HL-60 (cell line): ENCODE measurements around the gene DENND10.

Source experiments
- DNase-seq, 2 experiments: peaks; one replicate each; pipeline ENCODE4 v3.0.0-alpha.2; 2010 to 2020; ENCODE audit warnings: low read depth in 1 of 2, low spot score in 1 of 2
- H3K27ac ChIP-seq: fragments of 250-450 bp; sonication (Bioruptor Pico); replicated peaks from 2 replicates; pipeline ENCODE4 v1.5.1; 2020; ENCODE audit warnings: mild to moderate bottlenecking, moderate library complexity
- H3K27me3 ChIP-seq: fragments of 250-450 bp; sonication (Bioruptor Pico); 2 replicates; pipeline ENCODE4 v1.5.1; 2021; ENCODE audit warnings: mild to moderate bottlenecking, moderate library complexity; ENCODE audit not compliant: insufficient read depth, poor library complexity, severe bottlenecking
- H3K4me3 ChIP-seq: replicated peaks from 2 replicates; pipeline ENCODE4 v1.5.1; 2011; ENCODE audit warnings: mild to moderate bottlenecking, control low read depth, low read length; ENCODE audit not compliant: insufficient read depth
- GABPA ChIP-seq: IDR thresholded peaks from 2 replicates; pipeline ENCODE4 v1.6.1; 2012; ENCODE audit warnings: low read depth
- POLR2AphosphoS5 ChIP-seq: IDR thresholded peaks from 2 replicates; pipeline ENCODE4 v1.6.1; 2012; ENCODE audit warnings: low read depth
- SPI1 ChIP-seq: IDR thresholded peaks from 2 replicates; pipeline ENCODE4 v1.6.1; 2012; ENCODE audit warnings: low read depth, mild to moderate bottlenecking, borderline replicate concordance
- TF ChIP-seq, protein P1 (sequence below): IDR thresholded peaks from one replicate; pipeline ENCODE4 v1.5.1; 2011; ENCODE audit warnings: low read length, control low read depth, inconsistent platforms; ENCODE audit not compliant: insufficient read depth
- TF ChIP-seq, protein P2 (sequence below): IDR thresholded peaks from 2 replicates; pipeline ENCODE4 v1.6.1; 2012; ENCODE audit warnings: low read depth; ENCODE audit not compliant: insufficient replicate concordance

Gene DENND10

DNA sequence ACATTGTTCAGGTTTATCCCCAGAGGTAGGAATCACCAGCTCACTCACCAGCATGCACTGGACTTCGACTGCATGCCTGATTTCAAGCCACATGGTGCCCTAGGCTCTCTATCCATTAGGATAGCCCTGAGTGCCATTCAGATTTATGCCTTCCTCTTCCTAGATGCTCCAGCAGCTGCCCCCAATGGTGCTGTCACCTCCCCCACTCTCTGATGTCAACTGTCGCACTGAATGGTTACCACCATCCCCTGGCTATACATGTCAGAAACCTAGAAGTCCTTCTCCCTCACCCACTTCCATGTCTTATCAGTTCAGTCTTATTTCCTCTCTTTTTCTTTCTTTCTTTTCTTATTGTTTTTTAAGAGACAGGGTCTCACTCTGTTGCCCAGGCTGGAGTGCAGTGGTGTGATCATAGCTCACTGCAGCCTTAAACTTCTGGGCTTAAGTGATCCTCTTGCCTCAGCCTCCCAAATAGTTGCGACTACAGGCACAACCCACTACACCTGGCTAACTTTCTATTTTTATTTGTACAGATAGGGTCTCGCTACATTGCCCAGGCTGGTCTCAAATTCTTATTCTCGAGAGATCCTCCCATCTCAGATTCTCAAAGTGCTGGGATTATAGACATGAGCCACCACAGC, 58.7 kb downstream of the DENND10 start:
- TF ChIP-seq GABPA: no peak
- TF ChIP-seq, protein P1, sequence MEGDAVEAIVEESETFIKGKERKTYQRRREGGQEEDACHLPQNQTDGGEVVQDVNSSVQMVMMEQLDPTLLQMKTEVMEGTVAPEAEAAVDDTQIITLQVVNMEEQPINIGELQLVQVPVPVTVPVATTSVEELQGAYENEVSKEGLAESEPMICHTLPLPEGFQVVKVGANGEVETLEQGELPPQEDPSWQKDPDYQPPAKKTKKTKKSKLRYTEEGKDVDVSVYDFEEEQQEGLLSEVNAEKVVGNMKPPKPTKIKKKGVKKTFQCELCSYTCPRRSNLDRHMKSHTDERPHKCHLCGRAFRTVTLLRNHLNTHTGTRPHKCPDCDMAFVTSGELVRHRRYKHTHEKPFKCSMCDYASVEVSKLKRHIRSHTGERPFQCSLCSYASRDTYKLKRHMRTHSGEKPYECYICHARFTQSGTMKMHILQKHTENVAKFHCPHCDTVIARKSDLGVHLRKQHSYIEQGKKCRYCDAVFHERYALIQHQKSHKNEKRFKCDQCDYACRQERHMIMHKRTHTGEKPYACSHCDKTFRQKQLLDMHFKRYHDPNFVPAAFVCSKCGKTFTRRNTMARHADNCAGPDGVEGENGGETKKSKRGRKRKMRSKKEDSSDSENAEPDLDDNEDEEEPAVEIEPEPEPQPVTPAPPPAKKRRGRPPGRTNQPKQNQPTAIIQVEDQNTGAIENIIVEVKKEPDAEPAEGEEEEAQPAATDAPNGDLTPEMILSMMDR: no peak
- no peak for TF ChIP-seq POLR2AphosphoS5
- no peak for TF ChIP-seq SPI1
- TF ChIP-seq, protein P2, sequence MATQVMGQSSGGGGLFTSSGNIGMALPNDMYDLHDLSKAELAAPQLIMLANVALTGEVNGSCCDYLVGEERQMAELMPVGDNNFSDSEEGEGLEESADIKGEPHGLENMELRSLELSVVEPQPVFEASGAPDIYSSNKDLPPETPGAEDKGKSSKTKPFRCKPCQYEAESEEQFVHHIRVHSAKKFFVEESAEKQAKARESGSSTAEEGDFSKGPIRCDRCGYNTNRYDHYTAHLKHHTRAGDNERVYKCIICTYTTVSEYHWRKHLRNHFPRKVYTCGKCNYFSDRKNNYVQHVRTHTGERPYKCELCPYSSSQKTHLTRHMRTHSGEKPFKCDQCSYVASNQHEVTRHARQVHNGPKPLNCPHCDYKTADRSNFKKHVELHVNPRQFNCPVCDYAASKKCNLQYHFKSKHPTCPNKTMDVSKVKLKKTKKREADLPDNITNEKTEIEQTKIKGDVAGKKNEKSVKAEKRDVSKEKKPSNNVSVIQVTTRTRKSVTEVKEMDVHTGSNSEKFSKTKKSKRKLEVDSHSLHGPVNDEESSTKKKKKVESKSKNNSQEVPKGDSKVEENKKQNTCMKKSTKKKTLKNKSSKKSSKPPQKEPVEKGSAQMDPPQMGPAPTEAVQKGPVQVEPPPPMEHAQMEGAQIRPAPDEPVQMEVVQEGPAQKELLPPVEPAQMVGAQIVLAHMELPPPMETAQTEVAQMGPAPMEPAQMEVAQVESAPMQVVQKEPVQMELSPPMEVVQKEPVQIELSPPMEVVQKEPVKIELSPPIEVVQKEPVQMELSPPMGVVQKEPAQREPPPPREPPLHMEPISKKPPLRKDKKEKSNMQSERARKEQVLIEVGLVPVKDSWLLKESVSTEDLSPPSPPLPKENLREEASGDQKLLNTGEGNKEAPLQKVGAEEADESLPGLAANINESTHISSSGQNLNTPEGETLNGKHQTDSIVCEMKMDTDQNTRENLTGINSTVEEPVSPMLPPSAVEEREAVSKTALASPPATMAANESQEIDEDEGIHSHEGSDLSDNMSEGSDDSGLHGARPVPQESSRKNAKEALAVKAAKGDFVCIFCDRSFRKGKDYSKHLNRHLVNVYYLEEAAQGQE: no peak
- H3K27ac ChIP-seq: no peak overlapping the region
- no peak for DNase-seq
- H3K27me3 ChIP-seq: no peaks in the 10 kb centered on the region
- no peak overlapping the region for H3K4me3 ChIP-seq

DNA sequence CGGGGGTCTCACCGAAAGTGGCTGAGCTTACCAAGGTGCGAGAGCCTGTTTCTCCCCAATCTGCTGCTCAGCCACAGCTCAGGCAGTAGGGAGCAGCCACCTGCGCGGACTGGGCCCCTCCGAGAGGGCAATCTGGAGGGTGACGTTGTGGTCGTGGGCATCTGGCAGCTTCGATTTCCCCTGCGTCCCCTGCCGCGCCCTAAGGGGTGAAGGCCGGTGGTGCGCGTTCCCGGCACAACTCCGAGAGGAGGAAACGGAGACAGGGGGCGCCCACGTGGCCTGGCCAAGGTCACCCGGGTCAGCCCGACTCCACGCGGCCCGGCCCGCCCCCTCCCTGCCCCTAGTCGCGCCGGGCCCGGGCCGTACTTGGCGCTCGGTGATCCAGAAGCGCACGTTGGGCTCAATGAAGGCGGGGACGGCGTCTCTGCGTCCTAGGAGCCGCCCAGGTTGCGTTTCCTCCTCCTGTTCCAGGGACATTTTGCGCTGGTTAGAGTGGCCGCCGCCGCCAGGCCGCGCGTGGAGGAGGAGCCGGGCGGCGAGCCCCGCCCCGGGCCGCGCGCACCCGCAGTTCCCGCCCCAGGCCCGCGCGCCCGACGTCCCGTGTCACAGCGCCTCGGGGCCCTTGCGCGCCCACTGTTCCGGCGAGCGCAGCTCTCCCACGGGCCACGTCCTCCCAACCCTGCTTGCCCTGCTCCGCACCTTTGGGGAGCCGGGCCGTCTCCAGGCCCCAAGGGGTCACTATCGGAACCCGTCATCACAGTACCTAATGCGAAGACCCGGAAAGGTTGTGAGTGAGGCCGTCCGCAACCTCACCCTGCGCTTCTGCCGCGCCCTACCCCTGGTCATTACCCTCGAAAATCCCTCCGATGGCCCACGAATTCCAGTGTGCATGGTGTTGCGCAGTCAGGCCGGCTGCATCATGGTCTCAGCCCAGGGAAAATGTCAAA, 61.5 kb downstream of the DENND10 start, which contains the start of gene SFXN4:
Gene SFXN4, minus strand, starts transcription at position 544 of the 947 bp plus-strand sequence. Its CDS starts 67 bp downstream, at position 477.
- no peaks in the 10 kb centered on the region for H3K27me3 ChIP-seq
- DNase-seq: peak; percentile 74 to 82
- TF ChIP-seq POLR2AphosphoS5: peak; percentile 62; the same call in 1 of the 2 replicates
- TF ChIP-seq, protein P2: no peak
- H3K4me3 ChIP-seq: peak within 1 kb of the TSS; percentile 59
- H3K27ac ChIP-seq: peak within 1 kb of the TSS; percentile 99

DNA sequence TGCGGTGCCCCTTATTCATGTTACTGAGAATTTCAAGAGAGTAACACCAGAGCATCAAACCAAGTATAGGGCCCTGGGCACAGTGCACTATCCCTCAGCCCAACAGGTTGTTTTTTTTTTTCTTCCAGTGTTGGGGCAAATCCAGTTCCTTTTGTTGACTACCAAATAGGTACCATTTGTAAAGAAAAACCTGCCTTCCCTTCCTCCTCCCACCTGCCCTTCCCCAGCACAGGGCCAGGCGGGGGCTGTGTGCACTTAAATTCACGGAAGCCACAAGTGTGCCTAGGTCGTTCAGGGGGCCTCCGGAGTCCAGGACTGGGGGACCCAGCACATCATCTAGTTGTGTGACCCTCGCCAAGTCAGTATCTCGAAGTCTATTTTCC, 62.2 kb downstream of the DENND10 start:
- TF ChIP-seq POLR2AphosphoS5 (no peak; the same call in 1 of the 2 replicates), GABPA (no peak)
- TF ChIP-seq, protein P1: no peak
- H3K27me3 ChIP-seq: no peaks in the 10 kb centered on the region
- DNase-seq: no peak
- peak overlapping the region; percentile 99 for H3K27ac ChIP-seq
- peak overlapping the region; percentile 59 for H3K4me3 ChIP-seq

DNA sequence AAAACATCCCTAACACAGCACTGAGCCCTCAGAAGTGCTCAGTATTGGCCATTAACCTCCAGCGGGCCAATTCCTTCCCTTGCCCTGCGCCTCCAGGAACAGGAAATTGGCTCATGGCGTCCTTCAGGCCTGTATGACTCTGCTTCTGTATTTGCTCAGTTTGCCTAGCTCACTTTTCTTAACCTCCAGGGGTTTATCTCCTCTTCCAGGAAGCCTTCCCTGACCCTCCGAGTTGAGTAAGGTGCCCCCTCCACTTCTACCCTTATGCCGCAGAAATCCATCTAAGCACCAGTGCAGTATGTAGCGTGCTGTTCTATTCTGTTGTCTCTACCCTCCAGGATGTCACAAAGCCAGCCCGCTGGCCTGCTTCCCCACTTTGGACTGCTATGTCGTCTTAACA, 62.7 kb downstream of the DENND10 start:
- Histone ChIP-seq H3K4me3 (no peak overlapping the region), H3K27me3 (no peaks in the 10 kb centered on the region), H3K27ac (peak overlapping the region; percentile 99)
- DNase-seq: peak in 1 of 2 experiments; percentile 51
- TF ChIP-seq POLR2AphosphoS5: no peak
- no peak for TF ChIP-seq GABPA
- TF ChIP-seq, protein P2: no peak
- TF ChIP-seq, protein P1: no peak
- TF ChIP-seq SPI1: no peak
